Measurements from ENCODE around the gene DNM2.
A peak's percentile ranks its signal among the peaks of the same experiment; 100 is the strongest.
"Not testable (repeated sequence)": the region's sequence is repeated elsewhere in the genome, so short reads cannot be mapped to it uniquely, and the experiment has no call there.

The DNM2 gene

DNA sequence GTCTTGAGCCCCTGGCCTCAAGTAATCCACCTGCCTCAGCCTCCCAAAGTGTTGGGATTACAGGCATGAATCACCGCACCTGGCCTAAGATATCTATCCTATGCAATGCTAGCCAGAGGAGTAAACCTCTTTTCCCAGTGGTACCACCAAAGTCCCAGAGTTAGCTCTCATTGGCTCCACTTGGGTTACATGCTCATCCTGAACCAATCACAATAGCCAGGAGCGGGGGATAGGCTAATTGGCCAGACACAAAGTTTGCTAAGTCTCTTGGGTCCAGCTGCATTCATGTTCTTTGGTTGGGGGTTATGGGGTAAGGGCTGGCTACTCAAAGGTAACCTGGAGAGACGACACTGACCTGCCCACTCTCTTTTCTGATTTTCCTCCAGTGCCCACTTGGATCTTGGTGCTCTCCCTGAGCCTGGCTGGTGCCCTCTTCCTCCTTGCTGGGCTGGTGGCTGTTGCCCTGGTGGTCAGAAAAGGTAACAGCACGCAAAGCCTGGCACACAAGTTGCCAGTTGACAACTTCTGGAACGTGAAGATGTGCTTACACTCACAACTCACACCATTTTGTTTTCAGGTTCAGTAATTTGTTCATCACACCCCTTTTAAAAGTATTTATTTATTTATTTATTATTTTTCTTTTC is 138.1 kb downstream of the DNM2 start:
- H3K4me3 ChIP-seq (ENCODE audit: low read depth, low read length), result no peak overlapping the region
- no peak for DNase-seq (ENCODE audit: low read depth)
- in situ Hi-C loops (cut with HindIII; ENCODE audit: low sequenced_read_pairs), result no loop called here
- TF ChIP-seq, protein P1, sequence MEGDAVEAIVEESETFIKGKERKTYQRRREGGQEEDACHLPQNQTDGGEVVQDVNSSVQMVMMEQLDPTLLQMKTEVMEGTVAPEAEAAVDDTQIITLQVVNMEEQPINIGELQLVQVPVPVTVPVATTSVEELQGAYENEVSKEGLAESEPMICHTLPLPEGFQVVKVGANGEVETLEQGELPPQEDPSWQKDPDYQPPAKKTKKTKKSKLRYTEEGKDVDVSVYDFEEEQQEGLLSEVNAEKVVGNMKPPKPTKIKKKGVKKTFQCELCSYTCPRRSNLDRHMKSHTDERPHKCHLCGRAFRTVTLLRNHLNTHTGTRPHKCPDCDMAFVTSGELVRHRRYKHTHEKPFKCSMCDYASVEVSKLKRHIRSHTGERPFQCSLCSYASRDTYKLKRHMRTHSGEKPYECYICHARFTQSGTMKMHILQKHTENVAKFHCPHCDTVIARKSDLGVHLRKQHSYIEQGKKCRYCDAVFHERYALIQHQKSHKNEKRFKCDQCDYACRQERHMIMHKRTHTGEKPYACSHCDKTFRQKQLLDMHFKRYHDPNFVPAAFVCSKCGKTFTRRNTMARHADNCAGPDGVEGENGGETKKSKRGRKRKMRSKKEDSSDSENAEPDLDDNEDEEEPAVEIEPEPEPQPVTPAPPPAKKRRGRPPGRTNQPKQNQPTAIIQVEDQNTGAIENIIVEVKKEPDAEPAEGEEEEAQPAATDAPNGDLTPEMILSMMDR (IDR thresholded peaks at IDR 0.05; ENCODE audit: low read depth, low read length, missing control alignments), result peak; percentile 56

DNA sequence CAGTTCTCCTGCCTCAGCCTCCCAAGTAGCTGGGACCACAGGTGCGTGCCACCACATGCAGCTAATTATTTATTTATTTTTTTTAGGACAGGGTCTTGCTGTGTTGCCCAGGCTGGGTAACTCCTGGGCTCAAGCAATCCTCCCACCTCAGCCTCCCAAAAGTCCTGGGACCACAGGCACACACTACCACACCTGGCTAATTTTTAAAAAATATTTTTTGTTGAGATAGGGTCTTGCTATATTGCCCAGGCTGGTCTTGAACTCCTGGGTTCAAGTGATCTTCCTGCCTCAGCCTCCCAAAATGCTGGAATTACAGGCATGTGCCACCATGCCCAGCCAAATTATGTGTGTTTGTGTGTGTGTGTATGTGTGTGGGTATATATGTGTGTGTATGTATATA is 139.0 kb downstream of the DNM2 start:
- in situ Hi-C loops (cut with HindIII; ENCODE audit: low sequenced_read_pairs); DNase-seq (ENCODE audit: low read depth); H3K4me3 ChIP-seq (ENCODE audit: low read depth, low read length): not testable (repeated sequence)

GRCh38 chr19:10858204-10858828 is 140.4 kb downstream of the DNM2 start:
- H3K4me3 ChIP-seq (ENCODE audit: low read depth, low read length), result no peak overlapping the region
- TF ChIP-seq, protein P1 (IDR thresholded peaks at IDR 0.05; ENCODE audit: low read depth, low read length, missing control alignments), result peak; percentile 76
- in situ Hi-C loops (cut with HindIII; ENCODE audit: low sequenced_read_pairs), result no loop called here
- no peak for DNase-seq (ENCODE audit: low read depth)

GRCh38 chr19:10861103-10861651 is 143.3 kb downstream of the DNM2 start:
- DNase-seq (ENCODE audit: low read depth), result no peak
- TF ChIP-seq, protein P1 (IDR thresholded peaks at IDR 0.05; ENCODE audit: low read depth, low read length, missing control alignments), result peak; percentile 53
- in situ Hi-C loops (cut with HindIII; ENCODE audit: low sequenced_read_pairs), result no loop called here
- no peak overlapping the region for H3K4me3 ChIP-seq (ENCODE audit: low read depth, low read length)

DNA sequence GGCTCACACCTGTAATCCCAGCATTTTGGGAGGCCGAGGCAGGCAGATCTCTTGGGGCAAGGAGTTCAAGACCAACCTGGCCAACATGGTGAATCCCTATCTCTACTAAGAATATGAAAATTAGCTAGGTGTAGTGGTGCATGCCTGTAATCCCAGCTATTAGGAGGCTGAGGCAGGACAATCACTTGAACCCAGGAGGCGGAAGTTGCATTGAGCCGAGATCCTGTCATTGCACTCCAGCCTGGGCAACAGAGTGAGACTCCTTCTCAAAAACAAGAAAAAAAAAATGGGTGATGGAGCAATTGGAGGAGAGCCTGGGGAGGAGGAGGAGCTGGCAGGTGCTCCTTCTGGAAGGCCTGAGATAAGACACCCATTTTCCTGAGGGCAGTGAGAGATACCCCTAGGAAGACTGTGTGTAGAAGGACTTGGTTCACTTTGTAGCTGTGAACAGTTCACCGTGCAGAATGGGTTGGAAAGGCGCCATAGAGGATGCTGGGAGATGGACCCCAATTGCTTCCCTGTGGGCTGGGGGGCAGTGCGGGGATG is 144.8 kb downstream of the DNM2 start:
- in situ Hi-C loops (cut with HindIII; ENCODE audit: low sequenced_read_pairs), result no loop called here
- no peak for DNase-seq (ENCODE audit: low read depth)
- no peak overlapping the region for H3K4me3 ChIP-seq (ENCODE audit: low read depth, low read length)
- TF ChIP-seq, protein P1 (IDR thresholded peaks at IDR 0.05; ENCODE audit: low read depth, low read length, missing control alignments), result no peak

GRCh38 chr19:10863107-10863717 is 145.3 kb downstream of the DNM2 start:
- H3K4me3 ChIP-seq (ENCODE audit: low read depth, low read length), result no peak overlapping the region
- TF ChIP-seq, protein P1 (IDR thresholded peaks at IDR 0.05; ENCODE audit: low read depth, low read length, missing control alignments), result no peak
- DNase-seq (ENCODE audit: low read depth), result peak; percentile 28
- in situ Hi-C loops (cut with HindIII; ENCODE audit: low sequenced_read_pairs), result no loop called here

All from astrocyte of the cerebellum (primary cell).